ENCODE measurements around the gene DGCR8.

DNA sequence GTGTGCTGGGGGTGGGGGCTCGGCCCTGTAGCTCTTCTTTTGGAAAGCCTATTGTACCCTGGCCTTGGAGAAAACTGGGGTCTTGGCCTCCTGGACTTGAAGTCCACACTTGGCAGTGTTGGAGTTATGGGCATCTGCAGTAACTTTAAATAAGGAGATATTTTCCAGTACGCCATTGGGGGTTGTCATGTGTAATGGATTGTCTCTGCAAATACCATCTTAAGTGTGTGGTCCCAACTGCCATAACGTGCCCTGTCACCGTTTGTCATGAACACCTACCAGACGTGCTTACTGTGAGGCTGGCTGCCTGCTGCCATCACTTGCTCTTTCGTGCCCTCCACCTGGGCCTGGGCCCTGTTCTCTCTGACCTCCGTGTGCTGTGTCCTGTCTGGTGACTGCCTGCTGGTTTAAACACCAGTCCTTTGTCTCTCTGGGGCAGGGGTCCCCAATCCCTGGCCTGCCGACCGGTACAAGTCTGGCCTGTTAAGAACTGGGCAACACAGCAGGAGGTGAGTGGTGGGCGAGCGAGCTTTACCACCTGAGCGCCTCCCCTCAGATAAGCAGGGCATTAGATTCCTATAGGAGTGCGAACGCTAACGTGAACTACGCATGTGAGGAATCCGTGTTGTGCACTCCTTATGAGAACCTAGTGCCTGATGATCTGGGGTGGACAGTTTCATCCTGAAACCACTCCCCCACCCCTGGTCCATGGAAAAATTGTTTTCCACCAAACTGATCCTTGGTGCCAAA, 48.0 kb downstream of the DGCR8 start:
- TF ChIP-seq, protein P1, sequence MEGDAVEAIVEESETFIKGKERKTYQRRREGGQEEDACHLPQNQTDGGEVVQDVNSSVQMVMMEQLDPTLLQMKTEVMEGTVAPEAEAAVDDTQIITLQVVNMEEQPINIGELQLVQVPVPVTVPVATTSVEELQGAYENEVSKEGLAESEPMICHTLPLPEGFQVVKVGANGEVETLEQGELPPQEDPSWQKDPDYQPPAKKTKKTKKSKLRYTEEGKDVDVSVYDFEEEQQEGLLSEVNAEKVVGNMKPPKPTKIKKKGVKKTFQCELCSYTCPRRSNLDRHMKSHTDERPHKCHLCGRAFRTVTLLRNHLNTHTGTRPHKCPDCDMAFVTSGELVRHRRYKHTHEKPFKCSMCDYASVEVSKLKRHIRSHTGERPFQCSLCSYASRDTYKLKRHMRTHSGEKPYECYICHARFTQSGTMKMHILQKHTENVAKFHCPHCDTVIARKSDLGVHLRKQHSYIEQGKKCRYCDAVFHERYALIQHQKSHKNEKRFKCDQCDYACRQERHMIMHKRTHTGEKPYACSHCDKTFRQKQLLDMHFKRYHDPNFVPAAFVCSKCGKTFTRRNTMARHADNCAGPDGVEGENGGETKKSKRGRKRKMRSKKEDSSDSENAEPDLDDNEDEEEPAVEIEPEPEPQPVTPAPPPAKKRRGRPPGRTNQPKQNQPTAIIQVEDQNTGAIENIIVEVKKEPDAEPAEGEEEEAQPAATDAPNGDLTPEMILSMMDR (IDR thresholded peaks at IDR 0.05), result no peak
- no peak for TF ChIP-seq POLR2A (IDR thresholded peaks at IDR 0.05)

Measured in uterus (tissue), 2 donors.